ENCODE data around the gene ANK3. TPM values are rescaled to one million over a fixed set of nuclear protein-coding genes. Genes with fewer than 3 reads are reported as not detected.

The ANK3 gene
- polyA plus RNA-seq, 3 donors, result not detected

DNA sequence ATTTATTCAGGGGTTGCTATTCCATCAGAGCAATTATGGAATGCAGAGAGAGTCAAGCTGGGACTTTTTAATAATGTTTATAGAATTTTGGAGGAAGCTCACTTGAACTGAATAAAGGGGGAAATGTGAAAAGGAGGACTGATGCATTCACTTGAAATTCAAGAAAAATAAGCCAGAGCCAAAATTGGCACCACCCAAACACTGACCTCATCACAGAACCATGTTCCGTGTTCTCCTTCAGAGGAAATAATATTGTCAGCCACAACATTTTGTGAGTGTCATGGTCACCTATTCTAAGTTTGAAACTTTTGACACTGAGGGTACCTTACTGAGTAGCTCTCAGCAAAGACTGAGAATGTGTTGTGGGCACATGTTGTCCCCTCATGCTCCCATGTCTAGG, 207.0 kb downstream of the ANK3 start:
- H3K27ac Mint-ChIP-seq, result peak overlapping the region in 1 of 7 donors; percentile 61
- no peak overlapping the region for H3K4me3 ChIP-seq (replicated peaks in 1 of 3; ENCODE audit: low read depth in 2 of 3, low read length in 3 of 3)
- no peak overlapping the region for H3K4me3 Mint-ChIP-seq
- H3K27ac ChIP-seq (ENCODE audit: low read depth in 1 of 2, low read length in 2 of 2), result no peak overlapping the region
- no peaks in the 10 kb centered on the region for H3K27me3 ChIP-seq (ENCODE audit: control insufficient read depth in 2 of 2, insufficient read depth in 2 of 2, low read length in 2 of 2)
- H3K27me3 Mint-ChIP-seq (ENCODE audit: low read depth in 3 of 3), result peaks cover 0 to 2% (median 0%) of the 10 kb centered on the region in 3 donors
- H3K36me3 Mint-ChIP-seq, result no peaks in the 10 kb centered on the region
- H3K9ac ChIP-seq (ENCODE audit: insufficient read depth, low read length, poor library complexity, severe bottlenecking), result no peak overlapping the region
- no peaks in the 10 kb centered on the region for H4K20me1 ChIP-seq (ENCODE audit: insufficient read depth, low read length)
- intact Hi-C loops (cut with micrococcal nuclease), result no loop called here
- H3K9me3 Mint-ChIP-seq, result peaks cover 0 to 7% (median 0%) of the 10 kb centered on the region in 7 donors
- H3K9me3 ChIP-seq (replicated peaks in 1 of 2; ENCODE audit: control insufficient read depth in 1 of 2, insufficient read depth in 1 of 2, low read length in 2 of 2), result no peaks in the 10 kb centered on the region
- H3K4me1 Mint-ChIP-seq, result no peaks in the 10 kb centered on the region
- no peak overlapping the region for H3K4me2 ChIP-seq (replicated peaks; ENCODE audit: extremely low read depth, low read length, poor library complexity, severe bottlenecking)
- no peak for DNase-seq
- H3K79me2 ChIP-seq (ENCODE audit: insufficient read depth, low read length), result no peaks in the 10 kb centered on the region
- no peaks in the 10 kb centered on the region for H3K36me3 ChIP-seq (replicated peaks in 1 of 2; ENCODE audit: control insufficient read depth in 1 of 2, insufficient read depth in 2 of 2, low read length in 2 of 2)
- no CpG with 5 or more reads among the region's 1 CpG for WGBS (ENCODE audit: insufficient coverage)
- no peaks in the 10 kb centered on the region for H3K4me1 ChIP-seq (ENCODE audit: control insufficient read depth in 1 of 2, insufficient read depth in 2 of 2, low read length in 2 of 2)
- no peak overlapping the region for H2AFZ ChIP-seq (ENCODE audit: insufficient read depth, low read depth, low read length, poor library complexity, severe bottlenecking)
- no peak for TF ChIP-seq CTCF (IDR thresholded peaks at IDR 0.05)

DNA sequence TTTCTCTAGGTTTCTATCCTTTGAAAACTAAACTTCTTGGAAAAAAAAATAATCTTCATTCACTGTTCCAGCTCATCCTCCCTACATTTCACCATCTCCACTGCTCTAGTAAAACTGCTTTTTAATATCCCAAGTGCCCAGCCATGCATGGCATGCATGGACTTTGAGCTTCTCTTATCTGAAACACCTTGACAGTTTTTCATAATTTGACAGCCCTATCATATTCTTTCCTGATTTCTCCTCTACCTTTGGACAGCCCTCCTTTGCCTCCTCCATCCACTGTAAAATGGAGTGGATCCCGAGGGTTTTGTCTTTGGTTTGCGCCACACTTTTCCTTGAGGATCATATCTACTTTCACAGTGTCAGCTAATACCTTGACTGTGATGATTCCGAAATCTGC, 212.8 kb downstream of the ANK3 start:
- Histone ChIP-seq H3K4me2 (replicated peaks; ENCODE audit: extremely low read depth, low read length, poor library complexity, severe bottlenecking) (no peak overlapping the region), H3K27ac (ENCODE audit: low read depth in 1 of 2, low read length in 2 of 2) (no peak overlapping the region), H3K9ac (ENCODE audit: insufficient read depth, low read length, poor library complexity, severe bottlenecking) (no peak overlapping the region), H3K4me1 (ENCODE audit: control insufficient read depth in 1 of 2, insufficient read depth in 2 of 2, low read length in 2 of 2) (no peaks in the 10 kb centered on the region), H2AFZ (ENCODE audit: insufficient read depth, low read depth, low read length, poor library complexity, severe bottlenecking) (no peak overlapping the region), H3K79me2 (ENCODE audit: insufficient read depth, low read length) (no peaks in the 10 kb centered on the region), H3K4me3 (replicated peaks in 1 of 3; ENCODE audit: low read depth in 2 of 3, low read length in 3 of 3) (no peak overlapping the region), H3K36me3 (replicated peaks in 1 of 2; ENCODE audit: control insufficient read depth in 1 of 2, insufficient read depth in 2 of 2, low read length in 2 of 2) (no peaks in the 10 kb centered on the region), H3K9me3 (replicated peaks in 1 of 2; ENCODE audit: control insufficient read depth in 1 of 2, insufficient read depth in 1 of 2, low read length in 2 of 2) (no peaks in the 10 kb centered on the region), H4K20me1 (ENCODE audit: insufficient read depth, low read length) (no peaks in the 10 kb centered on the region), H3K27me3 (ENCODE audit: control insufficient read depth in 2 of 2, insufficient read depth in 2 of 2, low read length in 2 of 2) (no peaks in the 10 kb centered on the region)
- Mint-ChIP-seq H3K4me1 (no peaks in the 10 kb centered on the region), H3K27me3 (ENCODE audit: low read depth in 3 of 3) (peaks cover 0 to 6% (median 2%) of the 10 kb centered on the region in 3 donors), H3K4me3 (no peak overlapping the region), H3K9me3 (peaks cover 0 to 8% (median 0%) of the 10 kb centered on the region in 7 donors), H3K27ac (no peak overlapping the region), H3K36me3 (no peaks in the 10 kb centered on the region)
- DNase-seq, result no peak
- TF ChIP-seq CTCF (IDR thresholded peaks at IDR 0.05), result no peak
- 100% methylated on average over 2 of the region's 3 CpGs for WGBS (ENCODE audit: insufficient coverage)
- intact Hi-C loops (cut with micrococcal nuclease), result no loop called here

Measured in CD14-positive monocyte (primary cell).